ENCODE data around the gene RGCC.

GRCh38 chr13:41462427-41462826 lies 5.1 kb downstream of the RGCC start:
- TF ChIP-seq POLR2A (IDR thresholded peaks at IDR 0.05) (no peak), CTCF (IDR thresholded peaks at IDR 0.05) (no peak), POLR2AphosphoS5 (IDR thresholded peaks at IDR 0.05) (no peak)
